Mucosa of gallbladder (tissue), 1 donor: ENCODE data around the gene ATF3. TPM values are rescaled to one million over a fixed set of nuclear protein-coding genes. Genes with fewer than 3 reads are reported as not detected.
"Not testable (repeated sequence)": the region's sequence is repeated elsewhere in the genome, so short reads cannot be mapped to it uniquely, and the experiment has no call there.

Source experiments
- DNase-seq: peaks from one replicate; pipeline ENCODE4 v3.0.0-alpha.2; 2020; ENCODE audit warnings: low spot score
- total RNA-seq: library from RNA; stranded (reverse); gene quantifications from one replicate; pipeline ENCODE4 v1.2.1, GENCODE V29; 2021
- donor health status: DM: no; HTN: no; CAD: no.

The ATF3 gene
- total RNA-seq, 1 donor from 2014 or later: 17.3 TPM

GRCh38 chr1:212651521-212651920, 43.0 kb downstream of the ATF3 start:
- no peak for DNase-seq

- DNase-seq: no peak
These were observed 43.4 kb downstream of the ATF3 start for GRCh38 chr1:212651977-212652376.

GRCh38 chr1:212652609-212653008, 44.0 kb downstream of the ATF3 start:
- DNase-seq: no peak

GRCh38 chr1:212655668-212656440, 47.3 kb downstream of the ATF3 start:
- DNase-seq: no peak

- DNase-seq: no peak
These were observed 48.2 kb downstream of the ATF3 start for GRCh38 chr1:212656730-212657129.

GRCh38 chr1:212658250-212658649, 49.7 kb downstream of the ATF3 start:
- DNase-seq: not testable (repeated sequence)

- DNase-seq: no peak
These were observed 56.0 kb downstream of the ATF3 start for GRCh38 chr1:212664409-212665199.

- peak; percentile 75 for DNase-seq
These were observed 56.9 kb downstream of the ATF3 start for GRCh38 chr1:212665241-212666115.

- DNase-seq: peak; percentile 7
These were observed 57.7 kb downstream of the ATF3 start for GRCh38 chr1:212666116-212666775.

- DNase-seq: peak; percentile 36
These were observed 58.9 kb downstream of the ATF3 start for GRCh38 chr1:212667223-212668139.

GRCh38 chr1:212668477-212668876, 59.9 kb downstream of the ATF3 start:
- peak; percentile 4 for DNase-seq

GRCh38 chr1:212669102-212669501, 60.5 kb downstream of the ATF3 start:
- no peak for DNase-seq

- DNase-seq: peak; percentile 7
These were observed 61.0 kb downstream of the ATF3 start for GRCh38 chr1:212669600-212669999.

- DNase-seq: no peak
These were observed 61.7 kb downstream of the ATF3 start for GRCh38 chr1:212670301-212670700.

Other genes starting within 250 kb of the ATF3 start
- 4.0 TPM for gene PACC1, start 193.9 kb upstream of the ATF3 start, total RNA-seq
- gene NENF, start 175.8 kb upstream of the ATF3 start, total RNA-seq: 64.3 TPM
- gene BATF3, start 91.1 kb downstream of the ATF3 start, total RNA-seq: 4.2 TPM
- gene NSL1, start 183.0 kb downstream of the ATF3 start, total RNA-seq: 29.7 TPM
- gene TATDN3, start 183.1 kb downstream of the ATF3 start, total RNA-seq: 10.1 TPM
- gene SPATA45, start 238.9 kb downstream of the ATF3 start, total RNA-seq: 0.60 TPM
- 9.4 TPM for gene FLVCR1, start 249.5 kb downstream of the ATF3 start, total RNA-seq